Activated T-helper 9 cell treated with anti-CD3 and anti-CD28 coated beads, Interleukin-2, amount 50 U/mL, for 16 hours (primary cell): Measurements from ENCODE around the gene S1PR4.

Experiments
- DNase-seq: peaks from one replicate; pipeline ENCODE4 v3.0.0-alpha.2; 2020; ENCODE audit warnings: low read depth

Gene S1PR4

GRCh38 chr19:3178377-3178972 lies at the start of gene S1PR4:
Gene S1PR4, plus strand, starts transcription at chr19:3178769. Its CDS starts 24 bp downstream, at chr19:3178793.
- peak; percentile 36 for DNase-seq

GRCh38 chr19:3129112-3129511 lies 49.5 kb upstream of the S1PR4 start:
- no peak for DNase-seq

GRCh38 chr19:3131168-3131567 lies 47.4 kb upstream of the S1PR4 start:
- DNase-seq, result no peak

- DNase-seq, result peak; percentile 74
These were observed 45.4 kb upstream of the S1PR4 start for GRCh38 chr19:3132971-3133792.

- no peak for DNase-seq
These were observed 44.8 kb upstream of the S1PR4 start for GRCh38 chr19:3133793-3134116.

- DNase-seq, result peak; percentile 42
These were observed 42.4 kb upstream of the S1PR4 start, which contains the start of gene GNA15 for GRCh38 chr19:3135961-3136683. Gene GNA15, plus strand, starts transcription at chr19:3136033. Its CDS starts 418 bp downstream, at chr19:3136451.

GRCh38 chr19:3136684-3137055 lies 41.9 kb upstream of the S1PR4 start:
- no peak for DNase-seq

GRCh38 chr19:3137119-3137518 lies 41.5 kb upstream of the S1PR4 start:
- DNase-seq, result no peak

- DNase-seq, result no peak
These were observed 40.3 kb upstream of the S1PR4 start for GRCh38 chr19:3138268-3138667.

- no peak for DNase-seq
These were observed 37.9 kb upstream of the S1PR4 start for GRCh38 chr19:3140667-3141038.

- DNase-seq, result peak; percentile 40
These were observed 36.3 kb upstream of the S1PR4 start for GRCh38 chr19:3142292-3142670.

GRCh38 chr19:3142781-3143337 lies 35.7 kb upstream of the S1PR4 start:
- DNase-seq, result no peak

- no peak for DNase-seq
These were observed 32.5 kb upstream of the S1PR4 start for GRCh38 chr19:3145909-3146676.

GRCh38 chr19:3146677-3147100 lies 31.9 kb upstream of the S1PR4 start:
- peak; percentile 67 for DNase-seq

- no peak for DNase-seq
These were observed 30.1 kb upstream of the S1PR4 start for GRCh38 chr19:3148503-3148902.

GRCh38 chr19:3149089-3149488 lies 29.5 kb upstream of the S1PR4 start:
- DNase-seq, result no peak

- DNase-seq, result no peak
These were observed 28.8 kb upstream of the S1PR4 start for GRCh38 chr19:3149526-3150505.

GRCh38 chr19:3150739-3151329 lies 27.7 kb upstream of the S1PR4 start:
- DNase-seq, result no peak

- DNase-seq, result no peak
These were observed 26.8 kb upstream of the S1PR4 start for GRCh38 chr19:3151563-3152418.

- no peak for DNase-seq
These were observed 26.2 kb upstream of the S1PR4 start for GRCh38 chr19:3152419-3152780.
